HL-60 (cell line): Measurements from ENCODE around the gene CEND1.

Source experiments
- REST ChIP-seq: IDR thresholded peaks from 2 replicates; pipeline ENCODE4 v1.6.1; 2012; ENCODE audit warnings: low read depth; ENCODE audit not compliant: insufficient replicate concordance
- TF ChIP-seq, protein P1 (sequence below): IDR thresholded peaks from one replicate; pipeline ENCODE4 v1.5.1; 2011; ENCODE audit warnings: low read length, control low read depth, inconsistent platforms; ENCODE audit not compliant: insufficient read depth

GRCh38 chr11:773425-773824, 16.5 kb downstream of the CEND1 start:
- TF ChIP-seq, protein P1, sequence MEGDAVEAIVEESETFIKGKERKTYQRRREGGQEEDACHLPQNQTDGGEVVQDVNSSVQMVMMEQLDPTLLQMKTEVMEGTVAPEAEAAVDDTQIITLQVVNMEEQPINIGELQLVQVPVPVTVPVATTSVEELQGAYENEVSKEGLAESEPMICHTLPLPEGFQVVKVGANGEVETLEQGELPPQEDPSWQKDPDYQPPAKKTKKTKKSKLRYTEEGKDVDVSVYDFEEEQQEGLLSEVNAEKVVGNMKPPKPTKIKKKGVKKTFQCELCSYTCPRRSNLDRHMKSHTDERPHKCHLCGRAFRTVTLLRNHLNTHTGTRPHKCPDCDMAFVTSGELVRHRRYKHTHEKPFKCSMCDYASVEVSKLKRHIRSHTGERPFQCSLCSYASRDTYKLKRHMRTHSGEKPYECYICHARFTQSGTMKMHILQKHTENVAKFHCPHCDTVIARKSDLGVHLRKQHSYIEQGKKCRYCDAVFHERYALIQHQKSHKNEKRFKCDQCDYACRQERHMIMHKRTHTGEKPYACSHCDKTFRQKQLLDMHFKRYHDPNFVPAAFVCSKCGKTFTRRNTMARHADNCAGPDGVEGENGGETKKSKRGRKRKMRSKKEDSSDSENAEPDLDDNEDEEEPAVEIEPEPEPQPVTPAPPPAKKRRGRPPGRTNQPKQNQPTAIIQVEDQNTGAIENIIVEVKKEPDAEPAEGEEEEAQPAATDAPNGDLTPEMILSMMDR, result no peak
- TF ChIP-seq REST, result no peak
